ENCODE measurements around the gene HNRNPA1. TPM values are rescaled to one million over a fixed set of nuclear protein-coding genes. Genes with fewer than 3 reads are reported as not detected.
"Not testable (repeated sequence)": the region's sequence is repeated elsewhere in the genome, so short reads cannot be mapped to it uniquely, and the experiment has no call there.

HNRNPA1 gene
- total RNA-seq, 1 donor from 2014 or later, result 292 TPM

DNA sequence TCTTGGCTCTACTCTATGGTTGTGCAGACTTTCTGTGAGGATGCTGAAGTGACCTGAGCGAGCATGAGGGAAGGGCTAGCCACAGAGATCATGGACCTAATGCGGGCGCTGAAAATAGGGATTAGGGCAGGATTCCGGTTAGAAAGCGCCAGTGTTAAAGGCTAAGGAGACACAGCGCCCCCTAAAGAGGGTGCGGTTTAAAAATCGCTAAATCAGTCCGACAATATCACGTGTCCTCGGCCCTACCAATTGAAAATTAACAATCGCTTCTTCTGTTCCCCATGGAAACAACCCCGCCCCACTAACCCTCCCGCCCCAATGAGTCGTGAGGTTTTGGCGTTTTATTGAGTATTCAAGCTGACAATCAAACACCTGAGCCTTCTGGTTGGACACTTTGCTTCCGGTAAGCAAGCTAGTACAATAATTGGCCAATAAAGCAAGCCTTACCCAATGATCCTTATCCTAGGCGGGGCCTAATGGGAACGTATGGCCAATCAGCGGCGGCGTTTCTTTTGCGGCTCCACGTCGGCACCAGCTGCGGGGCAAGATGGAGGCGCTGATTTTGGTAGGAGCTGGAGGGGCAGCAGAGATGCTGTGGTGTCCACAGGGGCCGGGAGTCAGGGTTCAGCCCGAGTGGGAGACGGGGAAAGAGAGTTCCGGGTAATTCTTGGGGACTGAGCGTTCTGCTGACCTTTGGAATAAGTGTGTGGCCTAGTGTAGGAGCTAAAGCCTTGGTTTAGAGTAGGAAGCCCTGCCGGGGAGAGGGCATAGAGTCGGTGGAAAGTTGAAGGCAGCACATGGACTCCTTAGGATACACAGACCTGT is 44.3 kb downstream of the HNRNPA1 start, which contains the start of gene COPZ1:
TSS of gene COPZ1 (plus strand) at position 515 of the 825 bp plus-strand sequence. CDS start at position 548, 33 bp downstream.
- Histone ChIP-seq H3K36me3 (peaks cover 0 to 6% of the 10 kb centered on the region in 2 donors), H3K4me3 (peak within 1 kb of the TSS; percentile 64 to 65), H3K27ac (peak within 1 kb of the TSS; percentile 64 to 78), H3K27me3 (no peaks in the 10 kb centered on the region), H3K9me3 (no peaks in the 10 kb centered on the region), H3K4me1 (peaks cover 6 to 26% of the 10 kb centered on the region in 2 donors)
- intact Hi-C loops (cut with DNase I), result loop anchor here (1.0 to 2.0 kb wide), 3 partner anchors 34 to 74 kb away; partner anchors contain the start of genes CBX5 and HNRNPA1
- peak; percentile 97 to 99 for DNase-seq (ENCODE audit: low spot score in 2 of 2)
- peak; percentile 61 to 72 (median 67) for TF ChIP-seq CTCF (IDR thresholded peaks at IDR 0.05)

GRCh38 chr12:54325442-54326109 is 45.0 kb downstream of the HNRNPA1 start:
- H3K9me3 ChIP-seq; DNase-seq (ENCODE audit: low spot score in 2 of 2); H3K27me3 ChIP-seq; H3K36me3 ChIP-seq: not testable (repeated sequence)
- H3K4me1 ChIP-seq, result peaks cover 6 to 26% of the 10 kb centered on the region in 2 donors
- H3K4me3 ChIP-seq, result peak overlapping the region; percentile 64 to 65
- peak overlapping the region; percentile 64 to 78 for H3K27ac ChIP-seq
- intact Hi-C loops (cut with DNase I), result loop anchor here (1.0 to 2.0 kb wide), 3 partner anchors 34 to 75 kb away; partner anchors contain the start of genes CBX5 and HNRNPA1

- TF ChIP-seq CTCF (IDR thresholded peaks at IDR 0.05), result no peak
- Histone ChIP-seq H3K4me1 (peaks cover 6 to 26% of the 10 kb centered on the region in 2 donors), H3K36me3 (peaks cover 0 to 9% of the 10 kb centered on the region in 2 donors), H3K9me3 (no peaks in the 10 kb centered on the region), H3K4me3 (no peak overlapping the region), H3K27me3 (no peaks in the 10 kb centered on the region), H3K27ac (no peak overlapping the region)
- no peak for DNase-seq (ENCODE audit: low spot score in 2 of 2)
- intact Hi-C loops (cut with DNase I), result no loop called here
Observed at GRCh38 chr12:54328595-54329337, 48.2 kb downstream of the HNRNPA1 start.

DNA sequence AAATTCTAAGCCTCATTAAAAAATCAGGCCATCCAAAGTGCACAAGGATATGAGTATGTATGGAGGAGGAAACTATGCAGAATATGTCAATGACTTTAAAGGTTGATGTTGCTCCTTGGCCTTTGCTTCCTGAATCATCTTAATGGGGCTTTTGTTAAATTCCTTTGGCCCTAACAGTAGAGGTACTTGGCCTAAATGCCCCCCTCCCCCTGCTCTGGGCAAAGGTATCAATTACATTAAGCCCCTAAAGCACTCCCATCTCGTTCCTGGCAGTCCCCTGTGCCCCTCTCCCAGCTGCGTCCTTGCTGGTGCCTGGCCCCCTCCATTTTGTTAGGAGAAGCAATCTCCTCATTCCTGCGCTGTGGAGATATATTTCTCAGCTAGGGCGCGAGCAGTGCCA is 49.2 kb downstream of the HNRNPA1 start:
- Histone ChIP-seq H3K4me3 (no peak overlapping the region), H3K27ac (no peak overlapping the region), H3K4me1 (peaks cover 6 to 26% of the 10 kb centered on the region in 2 donors), H3K36me3 (peaks cover 0 to 9% of the 10 kb centered on the region in 2 donors), H3K9me3 (no peaks in the 10 kb centered on the region), H3K27me3 (no peaks in the 10 kb centered on the region)
- TF ChIP-seq CTCF (IDR thresholded peaks at IDR 0.05), result no peak
- intact Hi-C loops (cut with DNase I), result no loop called here
- no peak for DNase-seq (ENCODE audit: low spot score in 2 of 2)

DNA sequence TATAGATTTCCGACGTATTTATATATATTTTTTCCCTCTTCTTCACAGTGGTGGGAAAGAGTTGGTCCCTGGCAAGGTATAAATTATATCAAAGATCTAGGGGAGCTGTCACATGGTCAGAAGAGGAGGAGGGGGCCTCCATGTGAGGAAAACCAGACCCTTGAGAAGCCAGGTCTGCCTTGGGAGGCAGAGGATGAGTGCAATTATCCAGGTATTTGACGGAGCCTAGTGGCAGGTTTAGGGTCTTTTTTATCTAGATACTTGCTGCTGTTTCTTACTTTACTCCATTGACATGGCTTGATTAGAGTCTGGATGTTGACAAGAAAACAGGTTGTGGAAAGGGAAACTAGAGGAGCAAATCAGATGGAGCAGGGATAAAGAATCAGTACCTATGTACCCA is 49.9 kb downstream of the HNRNPA1 start:
- no peak for TF ChIP-seq CTCF (IDR thresholded peaks at IDR 0.05)
- intact Hi-C loops (cut with DNase I), result no loop called here
- H3K27ac ChIP-seq, result no peak overlapping the region

More for the DNA sequence above, 49.9 kb downstream of the HNRNPA1 start:
- Histone ChIP-seq H3K4me1 (peaks cover 6 to 26% of the 10 kb centered on the region in 2 donors), H3K27me3 (no peaks in the 10 kb centered on the region), H3K4me3 (no peak overlapping the region), H3K9me3 (no peaks in the 10 kb centered on the region), H3K36me3 (peaks cover 0 to 9% of the 10 kb centered on the region in 2 donors)
- no peak for DNase-seq (ENCODE audit: low spot score in 2 of 2)

All from ascending aorta (tissue), 2 donors.